GM18520 (cell line): ENCODE results near the gene RAB3B.
A peak's percentile ranks its signal among the peaks of the same experiment; 100 is the strongest.
"Not testable (repeated sequence)": the region's sequence is repeated elsewhere in the genome, so short reads cannot be mapped to it uniquely, and the experiment has no call there.

Source experiments
- ATAC-seq: cut with Tn5 transposase; IDR thresholded peaks from one replicate; pipeline ENCODE4 v1.9.1; 2021; ENCODE audit not compliant: unreplicated experiment

Gene RAB3B

GRCh38 chr1:51922040-51922439, 68.5 kb downstream of the RAB3B start:
- no peak for ATAC-seq

- no peak for ATAC-seq
These were observed 70.4 kb downstream of the RAB3B start for GRCh38 chr1:51920130-51920529.

GRCh38 chr1:51919684-51920083, 70.8 kb downstream of the RAB3B start:
- no peak for ATAC-seq

GRCh38 chr1:51916587-51917405, 73.7 kb downstream of the RAB3B start:
- no peak for ATAC-seq

GRCh38 chr1:51915951-51916350, 74.5 kb downstream of the RAB3B start:
- ATAC-seq = no peak

GRCh38 chr1:51912881-51913280, 77.6 kb downstream of the RAB3B start:
- no peak for ATAC-seq

- ATAC-seq = no peak
These were observed 80.1 kb downstream of the RAB3B start for GRCh38 chr1:51910221-51911000.

- ATAC-seq = no peak
These were observed 82.0 kb downstream of the RAB3B start for GRCh38 chr1:51908499-51908898.

GRCh38 chr1:51907079-51907702, 83.3 kb downstream of the RAB3B start:
- ATAC-seq = no peak

GRCh38 chr1:51906306-51907078, 84.0 kb downstream of the RAB3B start:
- ATAC-seq = no peak

GRCh38 chr1:51902456-51902855, 88.0 kb downstream of the RAB3B start:
- ATAC-seq = no peak

- no peak for ATAC-seq
These were observed 89.3 kb downstream of the RAB3B start for GRCh38 chr1:51901151-51901550.

- no peak for ATAC-seq
These were observed 91.5 kb downstream of the RAB3B start for GRCh38 chr1:51899022-51899421.

GRCh38 chr1:51898090-51898734, 92.3 kb downstream of the RAB3B start:
- ATAC-seq = no peak

- ATAC-seq = no peak
These were observed 92.8 kb downstream of the RAB3B start for GRCh38 chr1:51897699-51898031.

- not testable (repeated sequence) for ATAC-seq
These were observed 95.8 kb downstream of the RAB3B start for GRCh38 chr1:51894748-51895147.

GRCh38 chr1:51878616-51879336, 111.7 kb downstream of the RAB3B start, which contains the start of gene NRDC:
Gene NRDC, minus strand, starts transcription at chr1:51878727. Its CDS starts 112 bp downstream, at chr1:51878615.
- ATAC-seq = peak; percentile 92

- ATAC-seq = no peak
These were observed 112.2 kb downstream of the RAB3B start for GRCh38 chr1:51878308-51878615.

GRCh38 chr1:51877434-51878307, 112.8 kb downstream of the RAB3B start:
- no peak for ATAC-seq
